ENCODE results near the gene TTC28.
"Not testable (repeated sequence)": the region's sequence is repeated elsewhere in the genome, so short reads cannot be mapped to it uniquely, and the experiment has no call there.

Gene TTC28

DNA sequence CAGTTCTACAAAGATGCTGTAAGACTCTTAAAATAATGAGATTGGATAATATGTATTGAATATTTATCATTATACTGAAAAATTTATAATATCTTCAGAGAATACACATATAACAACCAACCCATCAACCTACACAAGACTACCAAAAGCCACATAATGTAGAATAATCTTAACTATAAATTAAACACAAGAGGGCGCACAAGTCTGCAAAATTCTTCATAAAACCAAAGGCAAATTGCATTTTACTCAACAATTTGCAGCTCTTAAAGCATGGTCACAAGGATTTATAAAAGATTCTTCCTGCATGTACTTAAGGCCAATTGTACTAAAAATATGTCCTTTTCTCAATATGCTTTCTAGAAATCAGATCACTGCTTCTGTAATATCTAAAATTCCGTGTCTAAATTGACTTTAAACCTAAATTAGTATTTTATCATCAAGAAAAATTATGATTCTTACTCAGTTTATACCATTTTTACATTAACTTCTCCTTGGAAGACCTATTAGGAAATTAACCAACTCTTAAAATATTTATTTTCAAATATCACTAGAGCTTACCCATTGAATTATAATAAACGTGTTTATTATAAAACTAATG lies 79.0 kb downstream of the TTC28 start:
- no peak for DNase-seq

DNA sequence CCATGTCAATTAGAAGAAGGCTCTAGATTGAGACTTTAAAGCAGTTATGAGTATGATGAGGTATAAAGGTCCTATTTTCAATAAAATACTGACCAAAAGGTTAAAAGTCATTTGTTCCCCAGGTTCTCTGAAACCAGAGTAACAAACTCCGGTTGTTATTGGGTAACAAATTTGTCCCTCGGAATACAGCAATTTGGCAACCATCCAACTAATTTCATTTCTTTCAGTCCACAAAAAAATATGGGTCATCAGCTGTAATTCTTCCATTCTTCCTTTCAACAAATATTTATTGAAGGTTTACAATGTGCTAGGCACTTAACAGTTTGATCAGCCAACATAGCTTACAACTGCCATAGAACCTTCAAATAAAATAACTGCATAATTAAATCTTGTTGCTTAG lies 79.9 kb downstream of the TTC28 start:
- no peak for DNase-seq

DNA sequence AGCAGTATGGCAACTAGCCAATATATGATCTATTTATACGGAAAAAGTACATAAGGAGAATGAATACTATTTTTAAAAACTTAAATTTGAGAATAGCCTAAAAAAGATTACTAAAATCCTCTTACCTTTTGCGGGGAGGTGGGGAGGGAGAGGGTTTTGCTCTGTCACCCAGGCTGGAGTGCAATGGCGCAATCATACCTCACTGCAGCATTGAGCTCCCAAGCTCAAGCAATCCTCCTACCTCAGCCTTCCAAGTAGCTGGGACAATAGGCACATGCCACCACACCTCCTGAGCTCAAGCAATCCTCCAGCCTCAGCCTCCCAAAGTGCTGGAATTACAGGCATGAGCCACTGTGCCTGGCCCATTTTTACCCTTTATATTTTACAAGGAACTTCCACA lies 82.0 kb downstream of the TTC28 start:
- no peak for DNase-seq

DNA sequence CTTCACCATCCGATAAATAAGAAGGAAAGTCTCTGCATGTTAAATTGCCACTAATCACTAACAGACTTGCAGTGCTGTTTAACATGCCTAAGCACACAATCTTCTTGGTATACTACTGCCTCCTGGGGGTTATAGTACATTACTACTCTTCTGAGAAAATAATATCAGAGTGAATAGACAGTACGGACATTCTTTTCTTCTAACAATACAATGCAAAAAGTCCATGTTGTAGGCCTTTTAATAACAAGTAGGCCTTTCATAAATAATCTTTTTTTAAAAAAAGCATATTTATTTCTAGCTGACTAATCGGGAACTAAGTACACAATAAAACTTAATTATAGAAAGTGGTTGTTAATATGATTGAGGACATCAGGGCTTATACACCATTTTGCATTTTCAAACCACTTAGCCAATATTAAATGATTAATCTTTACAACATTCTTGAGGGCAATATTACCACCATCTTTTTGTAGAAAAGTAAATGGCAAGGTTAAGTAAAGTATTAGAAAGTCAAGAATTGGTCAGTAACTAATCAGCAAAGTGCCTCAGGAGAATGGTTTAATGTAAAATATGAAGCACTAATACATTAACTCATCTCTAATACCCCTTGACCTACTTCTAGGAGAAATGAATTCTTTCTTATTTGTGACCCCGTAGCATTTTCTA lies 84.7 kb downstream of the TTC28 start:
- DNase-seq, result no peak

- DNase-seq, result no peak
Measured at GRCh38 chr22:28594076-28594796, 85.4 kb downstream of the TTC28 start.

- DNase-seq, result no peak
Measured at GRCh38 chr22:28593299-28593698, 86.3 kb downstream of the TTC28 start.

- DNase-seq, result no peak
Measured at GRCh38 chr22:28589102-28589750, 90.4 kb downstream of the TTC28 start.

- DNase-seq, result no peak
Measured at GRCh38 chr22:28585324-28585723, 94.3 kb downstream of the TTC28 start.

GRCh38 chr22:28582806-28583205 lies 96.8 kb downstream of the TTC28 start:
- no peak for DNase-seq

DNA sequence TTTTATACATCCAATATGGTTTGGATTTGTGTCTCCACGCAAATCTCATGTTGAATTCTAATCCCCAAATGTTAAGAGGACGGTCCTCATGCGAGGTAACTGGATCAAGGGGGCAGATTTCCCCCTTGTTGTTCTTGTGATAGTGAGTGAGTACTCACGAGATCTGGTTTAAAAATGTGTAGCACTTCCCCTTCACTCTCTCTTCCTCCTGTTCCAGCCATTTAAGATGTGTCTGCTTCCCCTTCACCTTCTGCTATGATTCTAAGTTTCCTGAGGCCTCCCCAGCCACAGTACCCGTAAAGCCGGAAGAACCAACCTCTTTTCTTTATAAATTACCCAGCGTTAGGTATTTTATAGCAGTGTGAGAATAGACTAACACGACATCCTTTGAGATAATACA lies 98.6 kb downstream of the TTC28 start:
- DNase-seq, result no peak

DNA sequence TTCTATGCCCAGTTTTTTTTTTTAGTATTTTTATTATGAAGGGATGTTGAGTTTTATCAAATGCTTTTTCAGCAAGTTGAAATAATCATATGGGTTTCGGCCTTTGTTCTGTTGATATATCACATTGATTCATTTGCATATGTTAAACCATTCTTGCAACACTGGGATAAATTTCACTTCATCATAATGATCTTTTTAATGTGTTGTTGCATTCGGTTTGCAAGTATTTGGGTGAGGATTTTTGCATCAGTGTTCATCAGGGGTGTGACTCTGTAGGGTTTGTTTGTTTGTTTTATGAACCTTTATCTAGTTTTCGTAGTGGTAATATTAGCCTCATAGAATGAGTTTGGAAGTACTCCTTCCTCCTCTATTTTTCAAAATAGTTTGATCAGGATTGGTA lies 103.5 kb downstream of the TTC28 start:
- no peak for DNase-seq

DNA sequence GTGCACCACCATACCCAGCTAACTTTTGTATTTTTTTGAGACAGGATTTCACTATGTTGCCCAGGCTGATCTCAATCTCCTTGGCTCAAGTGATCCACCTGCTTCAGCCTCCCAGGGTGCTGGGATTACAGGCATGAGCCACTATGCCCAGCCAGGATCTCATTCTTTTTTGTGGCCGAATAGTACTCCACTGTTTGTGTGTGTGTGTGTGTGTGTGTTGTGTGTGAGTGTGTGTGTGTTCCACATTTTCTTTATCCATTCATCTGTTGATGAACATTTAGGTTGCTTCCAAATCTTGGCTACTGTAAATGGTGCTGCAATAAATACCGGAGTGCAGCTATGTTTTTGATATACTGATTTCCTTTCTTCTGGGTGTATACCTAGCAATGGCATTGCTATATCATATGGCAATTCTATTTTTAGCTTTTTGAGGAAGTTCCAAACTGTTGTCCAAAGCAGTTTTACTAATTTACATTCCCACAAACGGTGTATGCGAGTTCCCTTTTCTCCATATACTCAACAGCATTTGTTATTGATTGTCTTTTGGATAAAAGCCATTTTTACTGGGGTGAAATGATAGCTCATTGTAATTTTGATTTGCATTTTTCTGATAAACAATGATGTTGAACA lies 105.4 kb downstream of the TTC28 start:
- no peak for DNase-seq

DNA sequence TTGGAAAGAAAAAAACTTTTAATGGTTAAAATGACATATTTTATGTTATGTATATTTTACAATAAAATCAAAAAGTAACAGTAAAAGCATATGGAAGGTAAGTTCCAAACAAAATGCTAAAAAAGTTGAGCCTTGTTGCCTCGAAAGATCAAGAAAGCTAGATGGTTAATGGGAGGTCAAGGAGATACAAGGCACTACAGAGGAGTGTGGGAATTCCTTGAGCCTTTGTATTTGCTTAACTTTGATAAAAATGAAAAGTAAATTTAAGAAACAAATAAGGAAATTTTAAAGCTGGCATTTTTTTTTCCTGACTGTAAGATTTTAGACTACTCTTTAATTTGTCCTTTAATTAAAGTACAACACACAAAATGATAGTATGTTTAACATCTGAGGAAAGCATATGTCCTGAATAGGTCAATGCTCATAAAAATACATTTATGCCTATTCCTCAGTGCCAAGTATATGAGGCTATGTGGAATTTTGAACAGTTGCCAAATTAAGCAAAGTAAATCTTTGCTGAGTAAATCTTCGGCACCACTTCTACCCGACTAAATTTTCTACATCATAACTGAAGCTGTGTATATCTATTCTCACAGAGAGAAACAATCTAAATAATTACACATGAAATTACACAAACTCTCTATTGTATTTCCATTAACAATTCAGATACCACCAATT lies 108.8 kb downstream of the TTC28 start:
- no peak for DNase-seq

- not testable (repeated sequence) for DNase-seq
Measured at GRCh38 chr22:28568974-28569373, 110.7 kb downstream of the TTC28 start.

DNA sequence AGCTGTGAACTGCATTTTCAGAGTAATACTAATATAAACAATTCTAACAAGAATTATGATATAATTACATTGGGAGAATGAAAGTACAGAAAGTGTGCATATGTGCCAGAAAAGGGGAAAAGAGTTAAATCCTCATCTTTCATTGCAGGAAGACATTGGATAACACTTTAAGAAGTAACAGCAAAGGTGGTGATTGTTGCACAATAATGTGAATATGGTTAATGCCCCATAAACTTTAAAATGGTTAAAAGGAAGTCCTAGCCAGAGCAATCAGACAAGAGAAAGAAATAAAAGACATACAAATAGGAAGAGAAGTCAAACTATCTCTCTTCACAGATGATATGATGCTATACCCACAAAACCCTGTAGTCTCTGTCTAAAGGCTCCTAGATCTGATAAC lies 111.5 kb downstream of the TTC28 start:
- no peak for DNase-seq

GRCh38 chr22:28566920-28567499 lies 112.6 kb downstream of the TTC28 start:
- not testable (repeated sequence) for DNase-seq

DNA sequence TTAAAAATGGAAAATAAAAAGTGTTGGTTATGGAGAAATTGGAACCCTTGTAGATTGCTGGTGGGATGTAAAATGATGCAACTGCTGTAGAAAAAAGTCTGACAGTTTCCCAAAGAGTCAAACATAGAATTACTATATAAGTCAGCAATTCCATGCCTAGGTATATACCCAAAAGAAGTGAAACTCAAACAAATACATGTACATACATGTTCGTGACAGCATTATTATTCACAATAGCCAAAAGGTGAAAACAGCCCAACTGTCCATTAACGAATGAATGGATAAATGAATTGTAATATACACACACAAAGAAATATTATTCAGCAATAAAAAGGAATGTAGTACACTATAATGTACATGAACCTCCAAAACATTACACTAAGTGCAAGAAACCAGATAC lies 116.0 kb downstream of the TTC28 start:
- no peak for DNase-seq

GRCh38 chr22:28562324-28562723 lies 117.3 kb downstream of the TTC28 start:
- DNase-seq, result no peak

GRCh38 chr22:28560743-28561101 lies 118.9 kb downstream of the TTC28 start:
- DNase-seq, result not testable (repeated sequence)

DNA sequence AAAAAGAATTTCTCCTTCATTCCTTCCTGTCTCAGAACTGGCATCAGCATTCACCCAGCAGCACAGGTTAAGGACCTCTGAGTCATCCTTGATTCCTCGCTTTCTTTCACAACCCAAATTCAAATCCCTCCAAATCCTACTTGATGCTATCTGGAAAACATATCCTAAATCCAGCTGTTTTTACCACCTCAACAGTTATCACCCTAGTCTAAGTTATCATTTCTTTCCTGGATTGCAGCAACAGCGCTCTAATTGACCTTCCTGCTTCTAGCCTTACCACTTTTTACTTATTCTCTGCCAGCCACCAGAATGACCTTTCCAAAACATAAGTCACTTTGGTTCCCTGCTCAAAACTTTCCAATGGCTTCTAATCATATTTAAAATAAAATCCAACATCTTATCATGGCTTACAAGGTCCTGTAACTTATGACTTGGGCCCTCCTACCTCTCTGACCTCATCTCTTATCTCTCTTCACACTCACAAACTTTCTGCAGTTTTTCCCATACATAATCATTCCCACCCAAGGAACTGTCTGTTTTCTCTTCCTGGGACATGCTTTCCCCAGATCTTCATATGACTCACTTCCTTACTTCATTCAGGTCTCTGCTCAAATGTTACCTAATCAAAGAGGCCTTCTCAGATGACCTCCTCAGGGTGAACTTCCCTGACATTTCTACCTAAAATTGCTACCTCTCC lies 119.4 kb downstream of the TTC28 start:
- DNase-seq, result no peak

GRCh38 chr22:28557184-28557583 lies 122.5 kb downstream of the TTC28 start:
- DNase-seq, result no peak
